Erythroblast (primary cell): ENCODE measurements around the gene DEDD.

Source experiments
- GATA1 ChIP-seq: IDR thresholded peaks from 2 replicates; pipeline ENCODE4 v1.6.1; 2011; ENCODE audit warnings: low read depth, mild to moderate bottlenecking, control low read depth, low read length, moderate library complexity
- POLR2A ChIP-seq: IDR thresholded peaks from 2 replicates; pipeline ENCODE4 v1.6.1; 2011; ENCODE audit warnings: mild to moderate bottlenecking, low read length

DNA sequence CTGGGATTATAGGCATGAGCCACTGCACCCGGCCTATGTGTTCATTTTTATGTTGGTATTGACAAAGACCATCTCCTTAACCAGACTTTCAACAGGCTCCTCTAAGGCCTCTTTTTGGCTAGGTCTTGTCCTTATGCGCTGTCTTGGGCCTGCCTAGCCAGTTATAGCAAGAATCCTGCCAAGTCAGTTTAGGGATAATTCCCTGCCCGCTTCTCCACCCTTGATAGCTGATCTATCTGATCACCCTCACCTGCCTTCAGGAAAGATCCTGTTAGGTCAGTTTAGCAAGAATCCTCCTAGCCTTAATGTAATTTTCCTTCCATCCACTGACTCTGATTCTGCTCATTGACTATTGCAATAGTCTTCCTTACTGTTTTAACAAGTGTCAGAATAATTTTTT lies 47.2 kb upstream of the DEDD start:
- TF ChIP-seq POLR2A (no peak), GATA1 (no peak)
